AG09309 (cell line): ENCODE measurements around the gene ZDHHC22.

Experiments used
- DNase-seq: peaks from one replicate; pipeline ENCODE4 v3.0.0-alpha.2; 2010; ENCODE audit warnings: low read depth
- H3K4me3 ChIP-seq: 2 replicates; pipeline ENCODE4 v1.5.1; 2011; ENCODE audit warnings: mild to moderate bottlenecking, low read depth, low read length, moderate library complexity; ENCODE audit not compliant: control insufficient read depth
- TF ChIP-seq, protein P1 (sequence below): IDR thresholded peaks from 2 replicates; pipeline ENCODE4 v1.5.1; 2011; ENCODE audit warnings: mild to moderate bottlenecking, low read depth, low read length, inconsistent platforms; ENCODE audit not compliant: insufficient read depth, control insufficient read depth; ENCODE audit errors: missing control alignments

The ZDHHC22 gene

DNA sequence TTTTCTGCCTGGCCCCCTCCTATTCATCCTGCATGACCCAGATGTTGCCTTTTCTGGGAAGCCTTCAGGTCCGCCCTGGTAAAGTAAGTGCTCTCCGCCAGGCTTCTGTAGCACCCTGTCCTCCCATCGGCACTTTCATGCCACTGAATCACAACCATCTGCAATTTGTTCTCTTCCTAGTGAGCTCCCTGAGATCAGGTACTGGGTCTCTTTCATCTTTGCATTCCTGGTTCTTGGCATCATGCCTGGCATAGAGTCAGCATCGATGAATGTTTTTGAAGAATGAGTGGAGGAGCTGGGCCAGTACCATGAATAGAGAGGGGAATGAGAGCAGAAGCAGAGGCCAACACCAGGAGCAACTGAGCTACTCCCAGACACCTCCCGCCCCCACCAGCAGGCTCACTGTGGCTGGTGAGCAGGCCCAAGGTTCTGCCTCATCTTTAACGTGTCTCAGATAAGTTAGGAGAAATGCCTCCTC lies 13.1 kb downstream of the ZDHHC22 start:
- H3K4me3 ChIP-seq: no peak overlapping the region
- TF ChIP-seq, protein P1, sequence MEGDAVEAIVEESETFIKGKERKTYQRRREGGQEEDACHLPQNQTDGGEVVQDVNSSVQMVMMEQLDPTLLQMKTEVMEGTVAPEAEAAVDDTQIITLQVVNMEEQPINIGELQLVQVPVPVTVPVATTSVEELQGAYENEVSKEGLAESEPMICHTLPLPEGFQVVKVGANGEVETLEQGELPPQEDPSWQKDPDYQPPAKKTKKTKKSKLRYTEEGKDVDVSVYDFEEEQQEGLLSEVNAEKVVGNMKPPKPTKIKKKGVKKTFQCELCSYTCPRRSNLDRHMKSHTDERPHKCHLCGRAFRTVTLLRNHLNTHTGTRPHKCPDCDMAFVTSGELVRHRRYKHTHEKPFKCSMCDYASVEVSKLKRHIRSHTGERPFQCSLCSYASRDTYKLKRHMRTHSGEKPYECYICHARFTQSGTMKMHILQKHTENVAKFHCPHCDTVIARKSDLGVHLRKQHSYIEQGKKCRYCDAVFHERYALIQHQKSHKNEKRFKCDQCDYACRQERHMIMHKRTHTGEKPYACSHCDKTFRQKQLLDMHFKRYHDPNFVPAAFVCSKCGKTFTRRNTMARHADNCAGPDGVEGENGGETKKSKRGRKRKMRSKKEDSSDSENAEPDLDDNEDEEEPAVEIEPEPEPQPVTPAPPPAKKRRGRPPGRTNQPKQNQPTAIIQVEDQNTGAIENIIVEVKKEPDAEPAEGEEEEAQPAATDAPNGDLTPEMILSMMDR: no peak
- no peak for DNase-seq

DNA sequence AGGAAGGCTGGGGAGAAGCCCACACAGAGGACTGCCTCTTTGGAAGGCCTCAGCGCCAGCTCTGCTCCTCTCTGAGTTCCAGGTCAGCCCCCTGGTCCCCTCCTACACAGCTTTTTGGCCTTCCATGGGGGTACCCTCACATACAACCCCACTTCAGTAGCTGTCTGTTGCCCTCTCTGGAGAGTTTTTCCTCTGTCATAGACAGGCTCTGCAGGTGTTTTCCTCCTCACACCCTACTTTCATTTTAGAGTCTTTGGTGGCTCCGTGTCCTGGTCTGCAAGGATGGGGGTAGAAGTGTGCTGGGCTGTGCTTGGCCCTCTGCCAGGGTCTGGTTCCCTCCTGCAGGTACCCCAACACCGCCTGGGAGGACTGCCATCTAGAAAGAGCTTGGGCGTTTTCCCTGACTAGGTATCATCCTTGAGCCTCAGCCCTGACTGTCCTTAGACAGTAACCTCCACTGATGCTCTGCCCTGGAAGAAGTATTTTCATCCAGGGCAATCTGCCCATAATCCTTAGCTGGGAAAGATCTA lies 15.1 kb downstream of the ZDHHC22 start:
- no peak overlapping the region for H3K4me3 ChIP-seq
- DNase-seq: no peak
- TF ChIP-seq, protein P1: no peak

DNA sequence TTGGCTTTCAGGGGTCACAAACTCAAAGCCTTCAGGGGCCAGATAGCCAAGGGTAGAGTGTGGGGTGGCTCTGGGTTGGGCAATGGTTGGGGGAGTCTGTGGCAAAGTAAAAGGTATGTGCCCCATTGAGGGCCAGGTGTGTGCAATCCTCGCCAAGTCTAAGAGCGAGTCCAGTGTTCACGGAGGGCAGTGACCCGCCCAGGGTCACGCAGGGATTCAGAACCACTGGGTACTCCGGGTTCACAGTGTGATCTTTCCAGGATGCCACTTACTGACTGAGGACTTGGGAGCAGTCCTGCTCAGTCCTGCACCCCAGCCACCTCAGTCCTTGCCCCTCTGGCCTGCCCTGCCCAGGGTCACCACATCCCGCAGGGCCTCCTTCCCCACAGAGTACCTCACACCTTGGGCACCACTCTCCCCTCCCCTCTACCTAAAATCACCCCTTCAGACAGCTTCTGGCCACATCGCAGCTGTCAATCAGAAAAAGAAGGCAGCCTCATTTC lies 15.7 kb downstream of the ZDHHC22 start:
- TF ChIP-seq, protein P1: no peak
- H3K4me3 ChIP-seq: no peak overlapping the region
- DNase-seq: no peak

DNA sequence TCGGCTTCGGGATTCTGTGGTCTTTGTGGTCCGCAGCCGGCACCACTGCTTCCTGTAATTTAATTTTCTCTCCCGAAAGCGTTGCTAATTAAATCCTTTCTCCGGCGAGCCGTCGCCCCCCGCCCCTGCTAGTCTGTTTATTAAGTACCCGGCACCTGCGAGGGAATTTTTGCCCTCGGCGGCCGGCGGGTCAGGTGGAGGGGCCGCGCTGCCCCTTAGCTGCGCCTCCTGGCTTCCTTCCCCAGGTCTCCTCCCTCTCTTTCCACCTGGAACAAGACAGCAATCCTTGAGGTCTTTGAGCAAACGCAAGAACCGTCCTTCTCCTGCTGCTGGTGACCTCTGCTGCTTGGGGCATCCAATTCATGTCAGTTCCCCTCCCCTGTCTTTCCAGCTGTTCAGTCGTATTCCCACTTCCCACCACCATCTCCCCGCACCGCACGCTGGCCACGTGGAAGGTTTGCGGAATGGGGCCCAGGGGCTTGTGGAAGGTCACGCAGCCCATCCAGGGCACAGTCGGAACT lies 16.2 kb downstream of the ZDHHC22 start:
- TF ChIP-seq, protein P1: no peak
- H3K4me3 ChIP-seq: no peak overlapping the region
- DNase-seq: no peak

DNA sequence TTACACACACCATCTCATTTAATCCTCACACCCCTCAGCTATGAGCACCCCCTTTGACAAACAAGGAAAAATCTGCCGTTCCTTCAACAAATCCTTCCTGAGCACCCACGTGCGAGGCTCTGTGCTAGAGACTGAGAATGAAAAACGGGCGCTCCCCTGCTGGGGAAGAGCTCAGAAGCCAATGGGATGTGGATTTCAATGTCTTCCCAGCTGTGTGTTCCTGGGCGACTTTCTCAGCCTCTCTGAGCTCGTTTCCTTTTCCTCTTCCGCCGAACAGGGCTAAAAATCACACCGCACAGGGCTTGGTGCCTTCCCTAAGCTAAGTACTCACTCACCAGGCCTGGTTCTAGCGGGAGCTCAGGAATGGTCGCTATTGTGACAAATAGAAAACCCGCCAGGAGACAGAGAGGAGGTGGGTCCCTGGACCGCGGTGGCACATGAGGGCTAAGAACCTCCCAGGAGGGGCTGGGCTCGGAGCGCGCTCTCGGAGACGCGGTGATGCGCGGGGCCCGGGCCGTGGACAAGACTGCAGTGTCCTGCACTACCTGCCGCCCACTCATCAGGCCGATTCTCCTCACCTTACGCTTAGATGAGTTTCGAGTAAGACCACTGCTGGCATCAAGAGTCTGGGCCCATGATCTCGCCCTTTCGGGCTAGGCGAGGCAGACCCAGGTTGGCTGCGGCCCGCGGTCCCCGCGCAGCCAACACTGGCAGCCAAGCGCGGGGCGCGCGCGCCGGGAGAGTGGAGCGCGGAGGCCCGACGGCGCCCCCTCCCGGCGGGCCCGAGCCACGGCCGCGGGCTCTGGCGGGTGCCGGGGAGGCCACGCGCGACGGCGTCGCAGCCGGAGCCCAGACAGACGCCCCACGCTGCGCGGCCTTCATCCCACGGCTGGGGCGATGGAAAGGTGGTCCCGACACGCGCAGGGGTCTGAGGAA lies 17.0 kb downstream of the ZDHHC22 start:
- no peak for DNase-seq
- TF ChIP-seq, protein P1: no peak
- peak overlapping the region; percentile 38 for H3K4me3 ChIP-seq

DNA sequence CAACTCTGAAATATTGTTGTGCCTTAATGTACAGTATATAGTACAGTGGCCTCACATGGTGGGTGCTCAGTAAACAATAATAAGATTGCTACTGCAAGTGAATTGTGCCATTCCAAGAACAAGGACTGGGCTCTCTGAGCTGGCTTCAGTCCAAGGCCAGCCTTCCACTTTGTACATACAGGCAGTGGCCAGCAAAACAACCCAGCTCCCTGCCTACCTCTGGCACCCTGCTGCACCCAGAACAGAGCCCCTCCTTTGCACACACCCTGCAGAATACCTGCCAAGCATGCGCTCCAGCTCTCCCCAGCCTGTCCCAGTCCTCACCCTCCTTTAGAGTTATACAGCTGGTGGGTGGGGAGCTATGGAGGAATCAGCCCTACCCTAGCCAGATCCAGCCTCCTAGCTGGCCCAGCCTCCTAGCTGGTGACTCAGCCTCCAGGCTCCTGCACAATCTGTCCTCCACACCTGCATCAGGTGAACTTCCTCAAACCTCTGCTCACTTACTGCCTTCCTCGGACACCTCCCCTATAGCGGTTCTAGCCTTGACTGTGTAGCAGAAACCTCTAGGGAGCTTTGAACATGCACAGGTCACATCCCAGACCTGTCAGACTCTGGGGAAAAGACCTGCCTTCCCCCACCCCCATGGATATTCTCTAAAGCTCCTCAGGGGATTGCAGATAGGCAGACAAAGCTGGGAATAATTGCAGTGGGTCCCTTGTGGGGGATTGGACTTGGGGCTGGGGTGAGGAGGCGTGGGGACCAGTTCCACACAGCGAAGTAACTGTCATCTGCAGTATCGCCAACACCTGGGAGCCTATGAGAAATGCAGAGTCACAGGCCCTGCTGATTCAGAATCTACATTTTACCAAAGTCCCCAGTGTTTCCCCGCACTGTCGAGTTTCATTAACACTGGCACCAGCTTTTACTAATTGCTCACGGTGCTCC lies 17.9 kb downstream of the ZDHHC22 start:
- H3K4me3 ChIP-seq: no peak overlapping the region
- DNase-seq: no peak
- TF ChIP-seq, protein P1: no peak
